Stimulated activated CD8-positive, alpha-beta memory T cell treated with anti-CD3 and anti-CD28 coated beads, Interleukin-7, amount 100 ng/mL, for 4 hours (primary cell): ENCODE results near the gene UNC13C.

Experiments
- DNase-seq, 2 donors: peaks; one replicate each; pipeline ENCODE4 v3.0.0-alpha.2; 2020; ENCODE audit warnings: low read depth in 2 of 2

The UNC13C gene

GRCh38 chr15:54644796-54645195, 666.6 kb downstream of the UNC13C start:
- DNase-seq: no peak

- no peak for DNase-seq
These were observed 681.4 kb downstream of the UNC13C start for GRCh38 chr15:54659646-54660045.

GRCh38 chr15:54660356-54660755, 682.1 kb downstream of the UNC13C start:
- no peak for DNase-seq

- DNase-seq: no peak
These were observed 697.0 kb downstream of the UNC13C start for GRCh38 chr15:54675241-54675640.

- no peak for DNase-seq
These were observed 703.3 kb downstream of the UNC13C start for GRCh38 chr15:54681584-54681983.
